OCI-LY1 (cell line): Measurements from ENCODE around the gene NKX1-1.

ENCODE experiments used
- H2AFZ ChIP-seq: fragments of 200-600 bp; sonication (generic), shearing (Covaris generic); 2 replicates; pipeline ENCODE4 v1.6.0; 2014; ENCODE audit warnings: antibody characterized with exemption, mild to moderate bottlenecking, low read length
- H3F3A ChIP-seq: fragments of 200-600 bp; sonication (generic), shearing (Covaris generic); 2 replicates; pipeline ENCODE4 v1.6.0; 2014; ENCODE audit warnings: mild to moderate bottlenecking, antibody characterized with exemption, low read length, moderate library complexity; ENCODE audit not compliant: insufficient read depth
- H3K27ac ChIP-seq: fragments of 200-600 bp; sonication (generic); 2 replicates; pipeline ENCODE4 v1.5.1; 2014; ENCODE audit warnings: low read length, mixed run types, mild to moderate bottlenecking, low read depth; ENCODE audit not compliant: poor library complexity, severe bottlenecking
- H3K27me3 ChIP-seq: fragments of 200-600 bp; sonication (generic); 2 replicates; pipeline ENCODE4 v1.6.0; 2014; ENCODE audit warnings: antibody characterized with exemption, mild to moderate bottlenecking, low read length, moderate library complexity; ENCODE audit not compliant: insufficient read depth
- H3K36me3 ChIP-seq: fragments of 200-600 bp; sonication (generic); 2 replicates; pipeline ENCODE4 v1.6.1; 2014; ENCODE audit warnings: mild to moderate bottlenecking, antibody characterized with exemption, low read length, moderate library complexity, mixed read lengths; ENCODE audit not compliant: insufficient read depth
- H3K4me1 ChIP-seq: fragments of 200-600 bp; sonication (generic); 2 replicates; pipeline ENCODE4 v1.5.1; 2014; ENCODE audit warnings: mild to moderate bottlenecking, low read length, moderate library complexity; ENCODE audit not compliant: insufficient read depth, severe bottlenecking
- H3K4me2 ChIP-seq: fragments of 200-600 bp; sonication (generic), shearing (Covaris generic); 2 replicates; pipeline ENCODE4 v1.6.1; 2014; ENCODE audit warnings: low read length
- H3K4me3 ChIP-seq: fragments of 200-600 bp; sonication (generic); 2 replicates; pipeline ENCODE4 v1.5.1; 2014; ENCODE audit warnings: low read length, low read depth, mild to moderate bottlenecking, mixed read lengths; ENCODE audit not compliant: poor library complexity, severe bottlenecking
- H3K79me2 ChIP-seq: fragments of 200-600 bp; shearing (Covaris generic); 2 replicates; pipeline ENCODE4 v1.6.1; 2016; ENCODE audit warnings: mixed run types, low read length, mixed read lengths; ENCODE audit not compliant: insufficient read depth
- H3K9ac ChIP-seq: fragments of 200-600 bp; sonication (generic), shearing (Covaris generic); 2 replicates; pipeline ENCODE4 v1.6.1; 2014; ENCODE audit warnings: mild to moderate bottlenecking, low read length, mixed read lengths
- H3K9me2 ChIP-seq: fragments of 200-600 bp; sonication (generic), shearing (Covaris generic); 2 replicates; pipeline ENCODE4 v1.6.1; 2014; ENCODE audit warnings: low read depth, mild to moderate bottlenecking, low read length, mixed read lengths
- H3K9me3 ChIP-seq: fragments of 200-600 bp; shearing (Covaris generic); 2 replicates; pipeline ENCODE4 v1.6.1; 2014; ENCODE audit warnings: low read length, mixed read lengths
- H4K20me1 ChIP-seq: fragments of 200-600 bp; sonication (generic), shearing (Covaris generic); 2 replicates; pipeline ENCODE4 v1.6.0; 2016; ENCODE audit warnings: mild to moderate bottlenecking, low read length; ENCODE audit not compliant: insufficient read depth
- CTCF ChIP-seq: fragments of 200-600 bp; sonication (generic), shearing (Covaris generic); IDR thresholded peaks from 2 replicates; pipeline ENCODE4 v1.5.1; 2017; ENCODE audit warnings: mild to moderate bottlenecking, antibody characterized with exemption, low read length, moderate library complexity, mixed read lengths
- EZH2 ChIP-seq: fragments of 200-600 bp; sonication (generic), shearing (Covaris generic); IDR thresholded peaks from 2 replicates; pipeline ENCODE4 v1.8.0; 2017; ENCODE audit warnings: borderline replicate concordance, mixed run types, mild to moderate bottlenecking, antibody characterized with exemption, low read length, moderate library complexity, mixed read lengths

Gene NKX1-1

DNA sequence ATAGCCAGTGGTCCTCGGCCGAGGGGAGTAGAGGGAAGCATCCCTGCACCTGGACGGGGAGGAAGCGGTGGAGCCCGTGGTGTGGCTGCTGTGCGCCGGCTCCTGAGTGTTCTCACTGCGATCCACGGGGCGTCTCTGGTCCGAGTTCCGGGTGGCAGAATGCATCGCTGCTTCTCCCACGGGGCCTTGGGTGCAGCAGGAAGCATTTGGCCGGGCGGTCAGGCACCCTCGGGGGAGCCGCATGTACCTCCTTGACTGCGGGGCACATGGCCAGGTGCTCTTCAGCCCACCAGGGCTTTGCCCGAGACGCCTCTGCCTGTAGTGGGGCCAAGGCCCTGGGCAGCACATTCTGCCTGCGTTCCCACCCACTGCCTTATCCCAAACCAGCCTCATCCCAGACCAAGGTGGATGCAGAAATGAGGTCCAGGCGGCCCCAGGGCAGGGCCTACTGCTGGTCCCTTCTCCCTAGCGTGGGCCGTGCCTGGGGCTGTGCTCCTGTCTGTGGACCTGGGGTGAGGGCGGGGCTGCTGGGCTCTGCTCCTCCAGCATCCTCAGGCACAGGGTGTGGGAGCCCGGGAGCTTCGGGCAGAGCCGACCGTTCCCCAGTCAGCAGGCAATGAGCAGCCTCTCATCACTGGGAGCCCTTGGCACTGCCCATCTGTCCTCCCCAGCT, 27.5 kb downstream of the NKX1-1 start:
- Histone ChIP-seq H3K27me3 (no peaks in the 10 kb centered on the region), H2AFZ (no peak overlapping the region), H3K9ac (no peak overlapping the region), H3K27ac (no peak overlapping the region), H3K9me3 (no peaks in the 10 kb centered on the region), H4K20me1 (no peaks in the 10 kb centered on the region), H3K36me3 (no peaks in the 10 kb centered on the region), H3K9me2 (no peaks in the 10 kb centered on the region), H3K4me3 (no peak overlapping the region), H3K79me2 (no peaks in the 10 kb centered on the region), H3K4me1 (no peaks in the 10 kb centered on the region), H3F3A (no peaks in the 10 kb centered on the region), H3K4me2 (no peak overlapping the region)
- no peak for TF ChIP-seq EZH2
- no peak for TF ChIP-seq CTCF

GRCh38 chr4:1377606-1378261, 28.5 kb downstream of the NKX1-1 start:
- Histone ChIP-seq H4K20me1 (no peaks in the 10 kb centered on the region), H3K9me3 (no peaks in the 10 kb centered on the region), H3K9ac (no peak overlapping the region), H3K4me1 (no peaks in the 10 kb centered on the region), H3K4me3 (no peak overlapping the region), H3K9me2 (no peaks in the 10 kb centered on the region), H3K36me3 (no peaks in the 10 kb centered on the region), H2AFZ (no peak overlapping the region), H3K27ac (no peak overlapping the region), H3K27me3 (no peaks in the 10 kb centered on the region), H3K4me2 (no peak overlapping the region), H3F3A (no peaks in the 10 kb centered on the region), H3K79me2 (no peaks in the 10 kb centered on the region)
- TF ChIP-seq CTCF, result no peak
- TF ChIP-seq EZH2, result no peak

GRCh38 chr4:1376841-1377605, 29.2 kb downstream of the NKX1-1 start:
- no peak overlapping the region for H3K9ac ChIP-seq
- H3K79me2 ChIP-seq, result no peaks in the 10 kb centered on the region
- no peaks in the 10 kb centered on the region for H3F3A ChIP-seq
- TF ChIP-seq CTCF (no peak), EZH2 (no peak)
- no peaks in the 10 kb centered on the region for H3K9me2 ChIP-seq
- H3K36me3 ChIP-seq, result no peaks in the 10 kb centered on the region
- H3K27ac ChIP-seq, result no peak overlapping the region
- H3K27me3 ChIP-seq, result no peaks in the 10 kb centered on the region
- H4K20me1 ChIP-seq, result no peaks in the 10 kb centered on the region
- H2AFZ ChIP-seq, result no peak overlapping the region
- H3K4me1 ChIP-seq, result no peaks in the 10 kb centered on the region
- H3K4me2 ChIP-seq, result no peak overlapping the region
- no peaks in the 10 kb centered on the region for H3K9me3 ChIP-seq
- no peak overlapping the region for H3K4me3 ChIP-seq
